ENCODE data around the gene TTBK2. TPM values are rescaled to one million over a fixed set of nuclear protein-coding genes. Genes with fewer than 3 reads are reported as not detected.

The TTBK2 gene
- polyA plus RNA-seq, 1 donor (not counting 4 experiments of a cell fraction or from before 2014, with no cell fraction given), result 7.3 TPM

DNA sequence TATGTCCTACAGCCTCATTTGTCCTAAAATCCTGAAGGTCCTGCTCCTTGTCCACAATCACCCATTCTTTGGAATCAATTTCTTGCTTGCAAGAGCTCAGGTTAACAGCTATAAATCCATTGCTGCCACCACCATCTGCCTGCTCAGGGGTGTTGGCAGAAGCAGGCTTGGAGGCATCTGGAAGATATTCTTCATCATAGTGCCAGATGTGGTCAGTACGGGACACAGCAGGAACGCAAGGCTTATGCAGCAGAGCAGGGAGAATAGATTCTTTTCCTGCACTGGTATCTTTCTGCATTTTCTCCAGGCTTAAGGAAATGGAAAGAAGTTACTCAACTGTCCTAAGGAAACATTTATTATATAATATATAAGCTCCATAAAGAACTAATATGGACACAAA is 145.2 kb downstream of the TTBK2 start:
- TF ChIP-seq, protein P1, sequence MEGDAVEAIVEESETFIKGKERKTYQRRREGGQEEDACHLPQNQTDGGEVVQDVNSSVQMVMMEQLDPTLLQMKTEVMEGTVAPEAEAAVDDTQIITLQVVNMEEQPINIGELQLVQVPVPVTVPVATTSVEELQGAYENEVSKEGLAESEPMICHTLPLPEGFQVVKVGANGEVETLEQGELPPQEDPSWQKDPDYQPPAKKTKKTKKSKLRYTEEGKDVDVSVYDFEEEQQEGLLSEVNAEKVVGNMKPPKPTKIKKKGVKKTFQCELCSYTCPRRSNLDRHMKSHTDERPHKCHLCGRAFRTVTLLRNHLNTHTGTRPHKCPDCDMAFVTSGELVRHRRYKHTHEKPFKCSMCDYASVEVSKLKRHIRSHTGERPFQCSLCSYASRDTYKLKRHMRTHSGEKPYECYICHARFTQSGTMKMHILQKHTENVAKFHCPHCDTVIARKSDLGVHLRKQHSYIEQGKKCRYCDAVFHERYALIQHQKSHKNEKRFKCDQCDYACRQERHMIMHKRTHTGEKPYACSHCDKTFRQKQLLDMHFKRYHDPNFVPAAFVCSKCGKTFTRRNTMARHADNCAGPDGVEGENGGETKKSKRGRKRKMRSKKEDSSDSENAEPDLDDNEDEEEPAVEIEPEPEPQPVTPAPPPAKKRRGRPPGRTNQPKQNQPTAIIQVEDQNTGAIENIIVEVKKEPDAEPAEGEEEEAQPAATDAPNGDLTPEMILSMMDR (optimal IDR thresholded peaks at IDR 0.05 in 1 of 3, IDR thresholded peaks at IDR 0.05 in 1 of 3, conservative IDR thresholded peaks at IDR 0.05 in 1 of 3; ENCODE audit: extremely low read depth in 1 of 3, insufficient read depth in 2 of 3, low read length in 3 of 3), result no peak
- TF ChIP-seq EZH2 (IDR thresholded peaks at IDR 0.05; ENCODE audit: low read length), result no peak
- Histone ChIP-seq H3K9me3 (ENCODE audit: control insufficient read depth, low read depth, low read length) (no peaks in the 10 kb centered on the region), H3K4me2 (ENCODE audit: control insufficient read depth, extremely low read depth, insufficient read depth, low read depth, low read length) (no peak overlapping the region), H3K9me1 (ENCODE audit: control insufficient read depth, extremely low read depth, insufficient read depth, low read length) (no peaks in the 10 kb centered on the region), H3K27me3 (ENCODE audit: control insufficient read depth, extremely low read depth, insufficient read depth, low read length) (no peaks in the 10 kb centered on the region), H2AFZ (ENCODE audit: control insufficient read depth, low read length) (no peak overlapping the region), H3K4me3 (ENCODE audit: control insufficient read depth in 2 of 3, extremely low read depth in 1 of 3, insufficient read depth in 2 of 3, low read depth in 1 of 3, low read length in 3 of 3) (no peak overlapping the region), H3K4me1 (ENCODE audit: control insufficient read depth, extremely low read depth, insufficient read depth, low read length) (no peaks in the 10 kb centered on the region), H3K36me3 (ENCODE audit: control insufficient read depth in 2 of 2, extremely low read depth in 1 of 2, insufficient read depth in 2 of 2, low read length in 2 of 2) (peaks cover 4 to 15% of the 10 kb centered on the region in 2 experiments), H3K27ac (ENCODE audit: control insufficient read depth, insufficient read depth, low read length) (no peak overlapping the region), H4K20me1 (ENCODE audit: control insufficient read depth, extremely low read depth, insufficient read depth, low read length) (no peaks in the 10 kb centered on the region), H3K9ac (ENCODE audit: control insufficient read depth, extremely low read depth, insufficient read depth, low read length) (no peak overlapping the region), H3K79me2 (ENCODE audit: control insufficient read depth, insufficient read depth, low read length) (no peaks in the 10 kb centered on the region)
- DNase-seq (ENCODE audit: low read depth, low spot score), result no peak
- no peak for FAIRE-seq
- dilution Hi-C loops (cut with MboI; ENCODE audit: extremely low pct_ligation_motif_present, low sequenced_read_pairs), result no loop called here

DNA sequence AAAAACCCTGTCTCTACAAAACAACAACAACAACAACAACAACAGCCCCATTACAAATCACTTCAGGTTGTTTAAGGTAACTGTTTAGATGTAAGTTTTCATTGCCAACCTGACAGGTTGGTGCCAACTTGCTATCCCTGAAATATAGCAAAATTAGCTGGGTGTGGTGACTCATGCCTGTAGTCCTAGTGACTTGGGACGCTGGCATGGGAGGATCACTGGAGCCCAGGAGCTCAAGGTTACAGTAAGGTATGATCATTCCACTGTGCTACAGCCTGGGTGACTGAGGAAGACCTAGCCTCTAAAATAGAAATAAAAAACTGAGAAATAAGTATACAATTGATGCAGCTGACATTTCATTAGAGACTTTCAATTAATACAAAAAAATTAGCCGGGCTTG is 147.7 kb downstream of the TTBK2 start:
- FAIRE-seq, result no peak
- dilution Hi-C loops (cut with MboI; ENCODE audit: extremely low pct_ligation_motif_present, low sequenced_read_pairs), result no loop called here

More for the DNA sequence above, 147.7 kb downstream of the TTBK2 start:
- H3K9ac ChIP-seq (ENCODE audit: control insufficient read depth, extremely low read depth, insufficient read depth, low read length), result no peak overlapping the region
- H4K20me1 ChIP-seq (ENCODE audit: control insufficient read depth, extremely low read depth, insufficient read depth, low read length), result no peaks in the 10 kb centered on the region
- H3K27ac ChIP-seq (ENCODE audit: control insufficient read depth, insufficient read depth, low read length), result no peak overlapping the region
- H3K79me2 ChIP-seq (ENCODE audit: control insufficient read depth, insufficient read depth, low read length), result no peaks in the 10 kb centered on the region
- H3K27me3 ChIP-seq (ENCODE audit: control insufficient read depth, extremely low read depth, insufficient read depth, low read length), result no peaks in the 10 kb centered on the region
- H3K4me1 ChIP-seq (ENCODE audit: control insufficient read depth, extremely low read depth, insufficient read depth, low read length), result no peaks in the 10 kb centered on the region
- no peak overlapping the region for H3K4me2 ChIP-seq (ENCODE audit: control insufficient read depth, extremely low read depth, insufficient read depth, low read depth, low read length)
- H3K36me3 ChIP-seq (ENCODE audit: control insufficient read depth in 2 of 2, extremely low read depth in 1 of 2, insufficient read depth in 2 of 2, low read length in 2 of 2), result peaks cover 4 to 15% of the 10 kb centered on the region in 2 experiments
- H3K9me1 ChIP-seq (ENCODE audit: control insufficient read depth, extremely low read depth, insufficient read depth, low read length), result no peaks in the 10 kb centered on the region
- TF ChIP-seq EZH2 (IDR thresholded peaks at IDR 0.05; ENCODE audit: low read length), result no peak
- TF ChIP-seq, protein P1 (optimal IDR thresholded peaks at IDR 0.05 in 1 of 3, IDR thresholded peaks at IDR 0.05 in 1 of 3, conservative IDR thresholded peaks at IDR 0.05 in 1 of 3; ENCODE audit: extremely low read depth in 1 of 3, insufficient read depth in 2 of 3, low read length in 3 of 3), result no peak
- DNase-seq (ENCODE audit: low read depth, low spot score), result no peak
- no peaks in the 10 kb centered on the region for H3K9me3 ChIP-seq (ENCODE audit: control insufficient read depth, low read depth, low read length)
- H3K4me3 ChIP-seq (ENCODE audit: control insufficient read depth in 2 of 3, extremely low read depth in 1 of 3, insufficient read depth in 2 of 3, low read depth in 1 of 3, low read length in 3 of 3), result no peak overlapping the region
- no peak overlapping the region for H2AFZ ChIP-seq (ENCODE audit: control insufficient read depth, low read length)

Measured in keratinocyte (primary cell).